Right atrium auricular region (tissue), 2 donors: ENCODE measurements around the gene TRAF3IP1. TPM values are rescaled to one million over a fixed set of nuclear protein-coding genes. Genes with fewer than 3 reads are reported as not detected.
"Not testable (repeated sequence)": the region's sequence is repeated elsewhere in the genome, so short reads cannot be mapped to it uniquely, and the experiment has no call there.

Experiments
- DNase-seq: peaks from one replicate; pipeline ENCODE4 v3.0.0-alpha.2; 2019; ENCODE audit warnings: low spot score
- H3K27ac ChIP-seq, 2 donors: fragments of 200-600 bp; sonication (generic); 1 replicate in 1 of 2; 2 replicates in 1 of 2; pipeline ENCODE4 v1.5.1; 2016 to 2019
- H3K27me3 ChIP-seq, 2 donors: fragments of 200-600 bp; sonication (generic); one replicate each; pipeline versions ENCODE4 v1.5.1 to v1.6.0; 2017 to 2019
- H3K36me3 ChIP-seq: fragments of 200-600 bp; sonication (generic); one replicate; pipeline ENCODE4 v1.5.1; 2016
- H3K4me1 ChIP-seq, 2 donors: fragments of 200-600 bp; sonication (generic); one replicate each; pipeline versions ENCODE4 v1.5.1 to v1.6.0; 2017 to 2019
- H3K4me3 ChIP-seq, 2 donors: fragments of 200-600 bp; sonication (generic); 1 replicate in 1 of 2; 2 replicates in 1 of 2; pipeline ENCODE4 v1.5.1; 2017 to 2019; ENCODE audit warnings: mild to moderate bottlenecking in 1 of 2, moderate library complexity in 1 of 2
- H3K9me3 ChIP-seq, 2 donors: fragments of 200-600 bp; sonication (generic); one replicate each; pipeline ENCODE4 v1.5.1; 2019
- CTCF ChIP-seq, 2 donors: fragments of 200-600 bp; sonication (generic); IDR thresholded peaks; one replicate each; pipeline ENCODE4 v1.5.1; 2019; ENCODE audit warnings: antibody characterized with exemption in 2 of 2
- total RNA-seq, 2 donors: library from RNA; depleted of rRNA; stranded (reverse); fragments of >200 nt; gene quantifications; one replicate each; pipeline ENCODE4 v1.1.0, GENCODE V29; 2016

TRAF3IP1 gene
- total RNA-seq, 2 donors from 2014 or later = 5.0 to 5.8 TPM

GRCh38 chr2:238438856-238439849 is 118.8 kb downstream of the TRAF3IP1 start:
- DNase-seq = peak; percentile 81
- H3K4me3 ChIP-seq = no peak overlapping the region

GRCh38 chr2:238439917-238440316 is 119.6 kb downstream of the TRAF3IP1 start:
- no peak for DNase-seq
- Histone ChIP-seq H3K4me3 (no peak overlapping the region), H3K9me3 (no peaks in the 10 kb centered on the region), H3K27me3 (no peaks in the 10 kb centered on the region), H3K27ac (peak overlapping the region; percentile 72 to 85), H3K4me1 (peaks cover 0 to 38% of the 10 kb centered on the region in 2 donors), H3K36me3 (peaks cover 22% of the 10 kb centered on the region)
- no peak for TF ChIP-seq CTCF (IDR thresholded peaks at IDR 0.05)

More at GRCh38 chr2:238438856-238439849, 118.8 kb downstream of the TRAF3IP1 start:
- Histone ChIP-seq H3K27me3 (no peaks in the 10 kb centered on the region), H3K9me3 (no peaks in the 10 kb centered on the region), H3K4me1 (peaks cover 0 to 38% of the 10 kb centered on the region in 2 donors), H3K36me3 (peaks cover 22% of the 10 kb centered on the region), H3K27ac (peak overlapping the region; percentile 72 to 85)
- no peak for TF ChIP-seq CTCF (IDR thresholded peaks at IDR 0.05)

GRCh38 chr2:238440331-238440730 is 120.0 kb downstream of the TRAF3IP1 start:
- Histone ChIP-seq H3K4me3 (no peak overlapping the region), H3K27ac (peak overlapping the region; percentile 72 to 85), H3K27me3 (no peaks in the 10 kb centered on the region), H3K9me3 (no peaks in the 10 kb centered on the region), H3K4me1 (peaks cover 0 to 38% of the 10 kb centered on the region in 2 donors), H3K36me3 (peaks cover 22% of the 10 kb centered on the region)
- no peak for DNase-seq
- no peak for TF ChIP-seq CTCF (IDR thresholded peaks at IDR 0.05)

GRCh38 chr2:238440767-238441166 is 120.4 kb downstream of the TRAF3IP1 start:
- peaks cover 22% of the 10 kb centered on the region for H3K36me3 ChIP-seq
- no peak for TF ChIP-seq CTCF (IDR thresholded peaks at IDR 0.05)
- H3K4me1 ChIP-seq = peaks cover 0 to 38% of the 10 kb centered on the region in 2 donors
- H3K27ac ChIP-seq = peak overlapping the region; percentile 72 to 85
- H3K27me3 ChIP-seq = no peaks in the 10 kb centered on the region
- no peak for DNase-seq
- H3K9me3 ChIP-seq = no peaks in the 10 kb centered on the region
- no peak overlapping the region for H3K4me3 ChIP-seq

- no peak overlapping the region for H3K4me3 ChIP-seq
- H3K27me3 ChIP-seq = no peaks in the 10 kb centered on the region
- H3K9me3 ChIP-seq = no peaks in the 10 kb centered on the region
- H3K36me3 ChIP-seq = peaks cover 24% of the 10 kb centered on the region
- H3K4me1 ChIP-seq = peaks cover 0 to 38% of the 10 kb centered on the region in 2 donors
- TF ChIP-seq CTCF (IDR thresholded peaks at IDR 0.05) = no peak
- DNase-seq = no peak
- peak overlapping the region in 1 of 2 donors; percentile 85 for H3K27ac ChIP-seq
Observed at GRCh38 chr2:238441262-238442114, 121.2 kb downstream of the TRAF3IP1 start.

- Histone ChIP-seq H3K27ac (peak overlapping the region in 1 of 2 donors; percentile 85), H3K4me1 (peaks cover 0 to 38% of the 10 kb centered on the region in 2 donors), H3K36me3 (peaks cover 32% of the 10 kb centered on the region)
- not testable (repeated sequence) for H3K27me3 ChIP-seq, H3K9me3 ChIP-seq, DNase-seq, H3K4me3 ChIP-seq
Observed at GRCh38 chr2:238442257-238442656, 121.9 kb downstream of the TRAF3IP1 start.
